Fibroblast of skin of abdomen (primary cell): ENCODE data around the gene TPD52L3. TPM values are rescaled to one million over a fixed set of nuclear protein-coding genes. Genes with fewer than 3 reads are reported as not detected.

ENCODE experiments used
- DNase-seq: peaks from one replicate; pipeline ENCODE4 v3.0.0-alpha.2; 2013
- polyA plus RNA-seq, 2 experiments: library from polyadenylated mRNA; unstranded; fragments of 120-200 nt; gene quantifications; one replicate each; pipeline ENCODE4 v1.2.1, GENCODE V29; 2013; ENCODE audit not compliant: insufficient read length in 2 of 2

Gene TPD52L3
- not detected for polyA plus RNA-seq (2013, experiment 1 of 2; ENCODE audit: insufficient read length)
- polyA plus RNA-seq (2013, experiment 2 of 2; ENCODE audit: insufficient read length), result not detected

DNA sequence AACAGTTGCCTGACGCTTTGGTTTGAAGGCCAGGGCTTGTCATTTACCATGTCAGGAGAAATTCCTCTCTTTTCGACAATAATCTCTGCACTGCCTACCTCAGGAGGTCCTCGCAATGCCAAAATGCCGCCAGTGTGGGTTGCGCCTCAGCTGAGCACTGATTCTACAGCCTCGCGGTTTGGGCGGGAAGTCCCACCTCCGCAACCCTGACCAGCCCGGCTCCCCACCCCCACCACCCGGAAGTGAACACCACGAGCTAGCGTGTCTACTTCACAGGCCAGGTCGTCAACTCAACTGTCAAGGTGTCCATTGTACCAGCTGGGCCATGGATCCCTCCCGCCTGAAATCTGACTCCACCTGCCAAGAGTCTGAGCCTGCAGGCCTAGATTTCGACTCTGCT, at the start of gene TPD52L3:
Gene TPD52L3, plus strand, starts transcription at position 273 of the 400 bp plus-strand sequence. CDS start 221 bp downstream, outside the sequence.
- DNase-seq, result no peak

DNA sequence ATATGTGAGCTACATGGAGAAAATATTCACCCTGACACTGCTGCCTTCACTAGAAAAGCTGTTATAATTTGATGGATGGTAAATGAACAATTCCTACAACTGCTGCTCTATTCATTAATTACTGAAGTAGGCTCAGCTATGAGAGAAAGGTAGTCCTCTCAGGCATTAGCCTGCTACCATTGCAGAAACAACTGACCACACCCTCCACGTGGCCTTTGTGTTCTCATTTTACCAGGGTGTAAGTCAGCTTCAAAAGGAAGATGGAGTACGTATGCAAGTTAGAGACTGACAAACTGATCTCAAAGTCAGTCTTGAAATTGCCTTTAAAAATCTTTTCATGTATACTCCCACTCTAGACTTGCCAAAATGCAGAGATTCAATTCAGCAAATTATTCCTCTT, 26.3 kb upstream of the TPD52L3 start:
- DNase-seq, result no peak

DNA sequence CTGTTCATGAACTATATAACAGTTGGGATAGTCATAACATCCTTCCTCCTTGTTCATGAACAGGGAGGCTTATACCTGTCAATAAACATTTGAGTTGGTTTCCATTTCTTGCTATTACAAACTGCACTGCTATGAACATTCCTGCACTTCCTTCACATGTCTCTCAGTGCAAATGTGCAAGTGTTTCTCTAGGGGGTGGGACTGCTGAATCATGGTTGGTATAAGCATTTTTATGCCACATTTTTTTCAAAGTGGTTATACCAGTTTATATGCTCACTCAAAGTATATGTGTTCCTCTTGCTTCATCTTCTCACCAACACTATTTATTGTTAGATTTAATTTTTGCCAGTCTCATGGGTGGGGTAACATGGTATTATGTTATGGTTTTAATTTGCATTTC, 25.8 kb upstream of the TPD52L3 start:
- no peak for DNase-seq

DNA sequence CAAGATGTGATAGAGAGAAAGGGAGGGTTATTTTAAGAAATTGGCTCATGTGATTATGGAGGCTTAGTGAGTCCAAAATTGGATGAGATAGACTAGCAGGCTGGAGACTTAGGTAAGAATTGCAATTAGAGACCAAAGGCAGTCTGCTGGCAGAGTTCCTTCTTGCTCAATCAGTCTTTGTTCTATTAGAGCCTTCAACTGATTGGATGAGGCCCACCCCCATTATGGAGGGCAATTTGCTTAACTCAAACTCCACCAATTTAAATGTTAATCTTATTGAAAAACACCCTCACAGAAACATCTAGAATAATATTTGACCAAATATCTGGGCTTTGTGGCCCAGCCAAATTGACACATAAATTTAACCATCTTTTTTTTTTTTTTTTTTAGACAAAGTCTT, 23.9 kb upstream of the TPD52L3 start:
- no peak for DNase-seq

DNA sequence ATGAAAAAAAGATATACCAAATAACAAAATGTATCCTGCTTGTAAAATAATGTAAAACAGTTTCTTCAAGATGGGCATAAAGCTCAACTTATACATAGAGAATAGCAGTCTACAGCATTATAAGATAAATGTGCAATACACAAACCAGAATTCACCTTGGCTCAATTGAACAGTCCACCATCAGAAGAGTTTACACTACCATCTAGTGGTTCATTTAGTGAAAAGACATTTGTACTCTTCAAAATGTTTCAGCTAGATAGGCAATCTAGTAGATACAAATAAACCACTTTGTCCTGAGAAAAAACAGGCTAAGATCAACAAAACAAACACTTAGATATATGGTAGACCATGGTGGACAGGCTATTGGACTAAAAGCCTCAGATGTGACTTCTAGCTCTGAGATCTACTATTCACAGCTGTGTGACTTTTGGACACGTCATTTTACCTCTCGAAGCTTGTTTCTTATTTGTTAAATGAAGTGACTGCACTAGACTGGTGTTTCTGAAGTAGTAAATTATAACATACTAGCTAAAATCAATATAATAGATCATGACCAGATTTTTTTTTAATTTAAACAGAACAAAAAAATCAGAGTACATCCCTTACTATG, 22.1 kb upstream of the TPD52L3 start:
- peak; percentile 11 for DNase-seq

DNA sequence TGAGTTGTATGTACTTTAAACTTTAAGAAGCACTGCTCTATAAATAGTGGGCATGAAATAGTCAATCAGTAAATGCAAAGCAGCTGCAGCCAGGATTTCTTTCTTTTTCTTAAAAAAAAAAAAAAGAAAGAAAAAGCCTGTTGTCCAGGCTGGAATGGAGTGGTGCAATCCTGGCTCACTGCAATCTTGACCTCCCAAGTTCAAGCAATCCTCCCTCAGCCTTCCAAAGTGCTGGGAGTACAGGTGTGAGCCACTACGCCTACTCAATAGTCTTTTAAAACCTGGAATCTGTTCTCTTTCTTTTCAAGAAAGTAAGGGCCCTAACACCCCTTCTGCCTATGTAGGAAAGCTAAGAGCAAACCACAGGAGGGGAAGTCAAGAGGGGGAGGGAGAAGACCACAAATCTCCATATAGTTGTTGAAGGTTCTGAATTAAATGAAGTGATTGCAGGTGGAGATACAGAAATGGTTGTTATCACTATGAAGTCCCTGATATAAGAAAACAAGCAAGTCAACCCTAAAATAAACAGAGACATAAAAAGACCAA, 20.6 kb upstream of the TPD52L3 start:
- DNase-seq, result no peak

DNA sequence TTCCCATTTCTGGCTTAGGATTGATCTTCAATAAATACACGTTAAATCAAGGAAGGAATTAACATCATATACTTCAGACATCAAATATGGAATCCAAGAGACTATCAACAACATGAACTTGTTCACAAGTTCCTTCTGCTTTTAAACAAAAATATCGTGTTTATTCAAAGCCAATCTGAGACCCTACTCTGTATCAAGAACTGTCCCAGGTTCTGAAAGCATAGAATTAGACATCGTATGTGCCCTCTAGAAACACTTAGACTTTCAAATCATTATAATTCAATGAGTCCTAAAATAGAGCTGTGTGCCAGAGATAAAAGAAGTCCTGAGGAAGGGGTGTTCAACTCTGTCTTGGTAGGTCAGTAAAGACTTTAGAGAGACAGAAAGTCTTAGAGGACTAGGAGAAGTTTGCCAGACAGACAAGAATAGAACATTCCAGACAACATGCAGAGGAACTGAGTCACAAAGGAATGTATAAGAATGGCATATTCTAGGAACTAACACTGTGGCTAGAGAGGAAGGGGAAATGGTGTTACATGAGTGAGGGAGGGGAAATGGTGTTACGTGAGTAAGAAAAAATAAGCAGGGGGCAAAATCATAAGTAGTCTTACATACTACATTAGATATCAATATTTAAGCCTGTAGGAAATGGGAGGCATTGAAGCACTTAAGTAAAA, 2.9 kb downstream of the TPD52L3 start:
- no peak for DNase-seq

DNA sequence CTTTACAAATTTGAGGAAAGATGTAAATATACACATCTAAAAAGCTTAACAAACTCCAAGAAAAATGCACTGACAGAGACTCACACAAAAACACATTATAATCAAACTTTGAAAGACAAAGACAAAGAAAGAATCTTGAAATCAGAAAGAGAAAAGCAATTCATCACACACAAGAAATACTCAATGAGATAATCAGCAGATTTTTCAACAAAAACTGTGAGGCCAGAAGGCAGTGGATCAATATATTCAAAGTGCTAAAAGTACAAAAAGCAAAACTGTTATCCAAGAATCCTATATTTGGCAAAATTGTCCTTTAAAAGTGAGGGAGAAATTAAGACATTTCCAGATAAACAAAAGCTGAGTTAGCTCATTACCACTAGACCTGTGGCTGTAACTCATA, 6.1 kb downstream of the TPD52L3 start:
- no peak for DNase-seq

DNA sequence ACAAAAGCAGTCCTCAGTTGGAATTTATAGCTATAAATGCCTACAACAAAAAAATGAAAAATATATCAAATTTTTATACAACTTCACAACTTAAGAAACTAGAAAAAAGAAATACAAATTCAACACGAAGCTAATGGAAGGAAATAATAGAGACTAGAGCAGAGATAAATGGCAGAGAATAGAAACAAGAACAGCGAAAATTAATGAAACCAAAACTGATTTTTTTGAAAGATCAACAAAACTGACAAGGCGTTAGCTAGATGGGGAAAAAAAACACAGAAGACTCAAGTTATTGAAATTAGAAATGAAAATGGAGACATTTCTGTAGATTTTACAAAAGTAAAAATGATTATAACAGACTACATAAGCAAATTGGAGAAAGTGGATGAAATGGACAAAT, 20.6 kb downstream of the TPD52L3 start:
- DNase-seq, result no peak

DNA sequence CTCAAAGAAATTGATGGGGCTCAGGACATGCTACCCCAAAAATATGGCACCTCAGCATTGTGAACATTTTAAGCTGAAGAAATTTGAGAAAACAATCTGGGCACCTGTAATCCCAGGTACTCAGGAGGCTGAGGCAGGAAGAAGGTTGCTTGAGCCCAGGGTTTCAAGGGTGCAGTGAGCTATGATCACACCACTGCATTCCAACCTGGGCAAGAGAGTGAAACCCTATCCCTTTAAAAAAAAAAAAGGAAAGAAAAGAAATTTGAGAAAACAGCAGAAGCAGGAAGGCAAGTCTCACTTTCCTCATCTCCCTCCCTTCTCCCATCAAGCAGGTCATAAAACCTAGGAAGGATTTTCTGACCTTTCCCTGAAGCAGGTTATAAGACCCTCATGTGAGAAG, 23.6 kb downstream of the TPD52L3 start:
- DNase-seq, result no peak

DNA sequence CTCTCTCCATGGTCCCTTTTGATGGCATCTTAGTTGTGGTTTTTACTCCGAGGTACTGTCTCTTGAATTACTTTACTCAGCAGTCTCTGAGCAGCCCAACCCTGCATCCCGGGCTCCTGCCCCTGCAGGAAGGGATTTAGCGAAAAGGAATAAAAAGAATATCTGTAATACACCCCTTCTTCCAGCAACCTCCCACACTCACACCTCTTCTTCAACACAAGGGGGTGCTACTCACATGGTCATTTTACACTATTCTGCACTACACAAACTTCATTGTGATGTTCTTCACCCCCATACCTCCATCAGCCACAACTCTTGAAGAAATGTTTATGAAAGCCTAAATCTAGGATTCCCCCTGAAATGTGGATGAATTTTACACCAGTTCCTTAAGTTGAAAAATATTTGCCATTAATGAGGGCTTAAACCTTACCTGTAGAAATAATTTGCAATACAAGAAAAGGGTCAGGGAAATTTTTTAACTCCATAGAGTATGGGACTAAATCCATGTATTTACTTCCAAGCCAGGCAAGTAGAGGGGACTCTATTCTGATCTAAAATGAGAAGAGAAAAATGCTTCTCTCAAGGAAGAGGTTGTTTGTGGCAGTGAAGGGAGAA, 26.0 kb downstream of the TPD52L3 start:
- DNase-seq, result peak; percentile 73

DNA sequence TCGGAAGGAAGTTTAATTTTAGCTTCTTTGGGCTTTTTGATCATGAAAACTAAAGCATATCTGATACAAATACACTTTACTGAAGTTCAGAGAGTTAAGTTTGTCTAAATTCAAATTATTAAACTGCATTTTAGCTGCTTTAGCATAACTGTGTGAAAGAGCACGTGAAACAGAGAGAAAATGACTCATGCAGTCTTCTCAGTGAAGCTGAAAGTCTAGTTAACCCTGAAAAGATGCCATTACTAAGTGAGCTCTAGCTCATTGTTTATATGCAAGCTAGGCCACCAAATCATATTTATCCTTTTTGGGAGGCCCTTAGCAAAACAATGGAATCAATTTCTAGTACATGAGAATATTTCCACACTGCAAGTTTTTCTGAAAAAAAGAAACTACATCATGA, 27.6 kb downstream of the TPD52L3 start:
- DNase-seq, result peak; percentile 46

DNA sequence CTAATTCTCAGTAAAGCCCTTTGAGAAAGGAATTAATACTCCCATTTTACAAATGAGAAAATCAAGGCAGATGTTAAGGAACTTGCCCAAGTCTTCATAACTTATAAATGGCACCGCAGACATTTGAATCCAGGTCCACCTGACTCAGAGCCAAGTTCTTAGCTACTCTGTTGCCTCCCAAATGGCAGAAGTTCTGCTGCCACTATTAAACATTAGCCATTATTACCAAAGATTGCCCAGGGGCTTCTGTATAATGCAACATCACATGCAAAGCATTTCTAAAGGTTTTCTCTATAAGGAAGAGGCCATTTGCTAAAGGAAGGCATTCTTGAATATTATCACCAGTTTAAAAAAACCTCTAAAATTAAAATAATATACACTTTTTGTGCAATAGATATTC, 28.3 kb downstream of the TPD52L3 start:
- no peak for DNase-seq

DNA sequence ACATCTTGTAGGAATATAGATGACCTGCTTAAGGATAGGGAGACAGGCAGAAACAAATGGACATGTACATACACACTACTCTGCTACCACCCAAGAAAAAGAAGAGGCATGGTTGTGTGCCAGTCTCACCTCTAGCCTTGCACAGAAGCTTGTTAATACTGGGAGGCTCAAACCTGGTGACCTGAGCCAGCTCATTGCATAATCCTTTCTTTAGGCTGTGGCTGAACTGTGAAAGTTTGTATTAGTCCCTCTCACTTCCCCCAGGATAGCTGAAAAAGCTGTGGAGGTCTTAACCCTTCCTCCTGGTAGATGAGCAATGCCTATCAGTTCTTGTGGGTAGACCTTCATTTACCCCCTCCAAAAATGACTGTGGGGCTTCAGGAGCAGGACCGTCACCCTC, 28.7 kb downstream of the TPD52L3 start:
- DNase-seq, result no peak

DNA sequence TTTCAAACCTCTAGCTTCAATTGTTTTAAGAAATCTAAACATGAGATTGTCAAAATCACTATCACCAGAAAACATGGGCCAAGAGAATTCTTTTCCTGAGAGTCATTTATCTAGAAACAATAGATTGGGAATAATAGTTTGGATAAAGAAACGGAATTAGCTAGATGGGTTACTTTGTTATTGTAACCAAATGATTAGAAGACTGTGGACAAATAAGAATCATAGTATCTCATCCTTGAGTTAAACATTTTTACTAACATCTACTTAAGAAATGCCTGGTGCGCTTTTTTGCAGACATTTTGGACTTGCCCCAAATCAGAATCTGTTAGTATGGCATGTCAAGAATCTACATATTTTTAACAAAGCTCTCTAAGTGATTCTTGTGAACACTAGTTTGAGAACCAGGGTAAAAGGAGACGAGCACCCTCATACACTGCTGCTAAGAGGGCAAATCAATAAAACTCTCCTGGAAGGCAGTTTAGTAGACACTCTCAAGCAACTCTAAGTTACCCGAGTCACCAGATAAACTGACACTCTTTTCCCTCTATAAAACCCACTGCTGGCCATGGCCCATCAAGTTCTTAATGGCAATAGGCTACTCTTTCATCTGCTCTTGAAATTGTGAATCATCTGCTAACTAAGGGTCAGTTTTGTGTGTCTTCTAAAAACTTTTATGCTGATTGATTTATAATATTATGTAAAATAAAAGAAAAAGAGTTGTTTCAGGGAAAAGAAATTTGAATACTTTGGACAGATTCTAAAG, 39.1 kb downstream of the TPD52L3 start:
- DNase-seq, result peak; percentile 14

DNA sequence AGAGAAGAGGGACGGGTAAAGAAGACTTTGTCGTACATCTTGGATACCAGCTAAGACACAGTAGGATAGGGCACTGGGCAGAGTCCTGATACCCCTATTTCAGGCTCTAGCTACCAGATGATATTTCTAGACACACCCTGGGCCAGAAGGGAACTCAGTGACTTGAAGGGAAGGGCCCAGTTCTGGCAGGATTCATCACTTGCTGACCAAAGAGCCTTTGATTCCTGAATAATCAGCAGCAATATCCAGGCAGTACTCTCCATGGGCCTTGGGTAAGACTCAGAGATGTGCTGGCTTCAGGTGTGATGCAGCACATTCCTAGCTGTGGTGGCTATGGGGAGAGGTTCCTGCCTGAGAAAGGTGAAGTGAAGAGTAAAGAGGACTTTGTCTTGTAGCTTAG, 40.7 kb downstream of the TPD52L3 start:
- no peak for DNase-seq
